Panc1 (cell line): ENCODE results near the gene KIAA1217. TPM values are rescaled to one million over a fixed set of nuclear protein-coding genes. Genes with fewer than 3 reads are reported as not detected.

Experiments used
- ATAC-seq: fragments of 200-7000 bp; cut with Tn5 transposase; 2 replicates; pipeline ENCODE4 v1.9.1; 2020; ENCODE audit warnings: mild to moderate bottlenecking, moderate library complexity
- BruUV-seq: library from RNA; stranded (reverse); fragments of 400-500 nt; replicated peaks from 2 replicates; lab custom pipeline; 2021; lab: Mats Ljungman, UMichigan
- CTCF ChIA-PET: fragments of 300-600 bp; sonication (Branson Sonifier 250); formaldehyde crosslinking; loops from one replicate; lab custom pipeline; 2022; ENCODE audit warnings: antibody characterized with exemption; lab: Charles Lee
- POLR2A ChIA-PET: fragments of 300-600 bp; sonication (Branson Sonifier 250); formaldehyde crosslinking; loops from one replicate; lab custom pipeline; 2022; ENCODE audit warnings: antibody characterized with exemption; lab: Charles Lee
- DNase-seq: peaks from one replicate; pipeline ENCODE4 v3.0.0-alpha.2; 2010; ENCODE audit warnings: low read depth, low spot score
- H3K27ac ChIP-seq: 2 replicates; pipeline ENCODE4 v1.5.1; 2011; ENCODE audit warnings: mild to moderate bottlenecking, low read length, inconsistent platforms
- H3K27me3 ChIP-seq: fragments of 200-500 bp; sonication (Bioruptor generic); 2 replicates; pipeline ENCODE4 v1.6.0; 2014; ENCODE audit warnings: low read length, inconsistent platforms; ENCODE audit not compliant: control insufficient read depth, insufficient read depth
- H3K36me3 ChIP-seq: fragments of 200-500 bp; sonication (Bioruptor generic); 2 replicates; pipeline ENCODE4 v1.5.1; 2014; ENCODE audit warnings: inconsistent platforms, mild to moderate bottlenecking, low read length, moderate library complexity; ENCODE audit not compliant: control insufficient read depth, insufficient read depth
- H3K4me1 ChIP-seq: 2 replicates; pipeline ENCODE4 v1.5.1; 2011; ENCODE audit warnings: inconsistent platforms, mild to moderate bottlenecking, low read length, moderate library complexity; ENCODE audit not compliant: control insufficient read depth, insufficient read depth
- H3K4me3 ChIP-seq, 2 experiments: 2 replicates each; pipeline ENCODE4 v1.5.1; 2011 to 2012; ENCODE audit warnings: low read depth in 2 of 2, low read length in 2 of 2, mild to moderate bottlenecking in 2 of 2, inconsistent platforms in 1 of 2, moderate library complexity in 1 of 2
- H3K9me3 ChIP-seq: fragments of 200-500 bp; sonication (Bioruptor generic); 2 replicates; pipeline ENCODE4 v1.5.1; 2014; ENCODE audit warnings: low read depth, mild to moderate bottlenecking, inconsistent platforms, low read length, moderate library complexity; ENCODE audit not compliant: control insufficient read depth, insufficient read depth
- CTCF ChIP-seq: fragments of 450-650 bp; IDR thresholded peaks from 2 replicates; pipeline ENCODE4 v1.5.1; 2017; ENCODE audit warnings: mild to moderate bottlenecking
- POLR2AphosphoS5 ChIP-seq: IDR thresholded peaks from 2 replicates; pipeline ENCODE4 v1.6.1; 2012; ENCODE audit warnings: mild to moderate bottlenecking, low read depth, low read length, moderate library complexity
- SIN3A ChIP-seq: IDR thresholded peaks from 2 replicates; pipeline ENCODE4 v1.6.1; 2012; ENCODE audit warnings: low read depth, mild to moderate bottlenecking, low read length, moderate library complexity, borderline replicate concordance; ENCODE audit not compliant: insufficient read depth
- TCF7L2 ChIP-seq: IDR thresholded peaks from 2 replicates; pipeline ENCODE4 v1.6.1; 2011; ENCODE audit warnings: mild to moderate bottlenecking, low read depth, low read length, inconsistent platforms
- in situ Hi-C: cut with HindIII; loops from 2 replicates; pipeline ENCODE4 v1.10.0; 2016; ENCODE audit warnings: low sequenced_read_pairs, low pct_unique_long_range_greater_than_20kb
- intact Hi-C: fragments of 100-400 bp; cut with micrococcal nuclease; formaldehyde crosslinking; loops from one replicate; pipeline ENCODE4 v1.10.0; 2022; ENCODE audit not compliant: unreplicated experiment
- total RNA-seq: library from RNA; stranded (reverse); gene quantifications from one replicate; pipeline ENCODE4 v1.2.1, GENCODE V29; 2021; ENCODE audit not compliant: unreplicated experiment
- TF ChIP-seq, protein P1 (sequence below), 2 experiments: IDR thresholded peaks; 2 replicates each; pipeline ENCODE4 v1.6.1; 2011 to 2012; ENCODE audit warnings: low read depth in 2 of 2, control low read depth in 1 of 2, low read length in 1 of 2, mild to moderate bottlenecking in 1 of 2, moderate library complexity in 1 of 2; ENCODE audit not compliant: insufficient read depth in 1 of 2

KIAA1217 gene
- total RNA-seq, 1 experiment from 2014 or later: 11.6 TPM

- in situ Hi-C loops (no loop called here), intact Hi-C loops (no loop called here)
- Histone ChIP-seq H3K27me3 (no peaks in the 10 kb centered on the region), H3K27ac (no peak overlapping the region), H3K9me3 (no peaks in the 10 kb centered on the region), H3K36me3 (no peaks in the 10 kb centered on the region), H3K4me1 (no peaks in the 10 kb centered on the region), H3K4me3 (no peak overlapping the region)
- ChIA-PET POLR2A (no interaction called here), CTCF (no interaction called here)
- TF ChIP-seq SIN3A (no peak), TCF7L2 (no peak), CTCF (no peak), POLR2AphosphoS5 (no peak)
- TF ChIP-seq, protein P1, sequence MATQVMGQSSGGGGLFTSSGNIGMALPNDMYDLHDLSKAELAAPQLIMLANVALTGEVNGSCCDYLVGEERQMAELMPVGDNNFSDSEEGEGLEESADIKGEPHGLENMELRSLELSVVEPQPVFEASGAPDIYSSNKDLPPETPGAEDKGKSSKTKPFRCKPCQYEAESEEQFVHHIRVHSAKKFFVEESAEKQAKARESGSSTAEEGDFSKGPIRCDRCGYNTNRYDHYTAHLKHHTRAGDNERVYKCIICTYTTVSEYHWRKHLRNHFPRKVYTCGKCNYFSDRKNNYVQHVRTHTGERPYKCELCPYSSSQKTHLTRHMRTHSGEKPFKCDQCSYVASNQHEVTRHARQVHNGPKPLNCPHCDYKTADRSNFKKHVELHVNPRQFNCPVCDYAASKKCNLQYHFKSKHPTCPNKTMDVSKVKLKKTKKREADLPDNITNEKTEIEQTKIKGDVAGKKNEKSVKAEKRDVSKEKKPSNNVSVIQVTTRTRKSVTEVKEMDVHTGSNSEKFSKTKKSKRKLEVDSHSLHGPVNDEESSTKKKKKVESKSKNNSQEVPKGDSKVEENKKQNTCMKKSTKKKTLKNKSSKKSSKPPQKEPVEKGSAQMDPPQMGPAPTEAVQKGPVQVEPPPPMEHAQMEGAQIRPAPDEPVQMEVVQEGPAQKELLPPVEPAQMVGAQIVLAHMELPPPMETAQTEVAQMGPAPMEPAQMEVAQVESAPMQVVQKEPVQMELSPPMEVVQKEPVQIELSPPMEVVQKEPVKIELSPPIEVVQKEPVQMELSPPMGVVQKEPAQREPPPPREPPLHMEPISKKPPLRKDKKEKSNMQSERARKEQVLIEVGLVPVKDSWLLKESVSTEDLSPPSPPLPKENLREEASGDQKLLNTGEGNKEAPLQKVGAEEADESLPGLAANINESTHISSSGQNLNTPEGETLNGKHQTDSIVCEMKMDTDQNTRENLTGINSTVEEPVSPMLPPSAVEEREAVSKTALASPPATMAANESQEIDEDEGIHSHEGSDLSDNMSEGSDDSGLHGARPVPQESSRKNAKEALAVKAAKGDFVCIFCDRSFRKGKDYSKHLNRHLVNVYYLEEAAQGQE (IDR thresholded peaks at IDR 0.05; ENCODE audit: insufficient read depth in 1 of 2, low read depth in 2 of 2, low read length in 1 of 2): no peak
- ATAC-seq (no peak), DNase-seq (no peak)
- no TSS peak for BruUV-seq
Measured at GRCh38 chr10:24531439-24531838, 322.5 kb downstream of the KIAA1217 start.

- Histone ChIP-seq H3K4me1 (no peaks in the 10 kb centered on the region), H3K27ac (no peak overlapping the region), H3K36me3 (no peaks in the 10 kb centered on the region), H3K9me3 (no peaks in the 10 kb centered on the region), H3K4me3 (no peak overlapping the region), H3K27me3 (no peaks in the 10 kb centered on the region)
- DNase-seq (no peak), ATAC-seq (no peak)
- intact Hi-C loops: no loop called here
- no TSS peak for BruUV-seq
- ChIA-PET CTCF (no interaction called here), POLR2A (no interaction called here)
- no peak for TF ChIP-seq SIN3A
- TF ChIP-seq POLR2AphosphoS5: no peak
- in situ Hi-C loops: no loop called here
Measured at GRCh38 chr10:24533981-24534380, 325.0 kb downstream of the KIAA1217 start.

DNA sequence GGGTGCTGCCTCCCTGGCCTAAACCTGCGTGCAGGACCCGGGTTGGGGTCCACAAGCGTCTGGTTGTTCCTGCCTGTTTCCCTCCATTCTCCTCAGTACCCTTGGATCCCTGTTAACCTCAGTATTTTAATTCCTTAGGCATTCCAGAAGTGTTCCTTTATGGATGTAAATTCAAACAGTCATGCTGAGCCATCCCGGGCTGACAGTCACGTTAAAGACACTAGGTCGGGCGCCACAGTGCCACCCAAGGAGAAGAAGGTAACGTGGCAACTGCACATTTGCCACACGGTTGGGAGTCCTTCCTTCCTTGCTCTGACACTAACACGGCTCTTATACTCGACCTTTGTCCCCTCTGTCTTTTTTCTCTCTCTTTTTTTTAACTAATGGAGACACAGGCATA lies 327.7 kb downstream of the KIAA1217 start:
- Histone ChIP-seq H3K36me3 (no peaks in the 10 kb centered on the region), H3K4me1 (no peaks in the 10 kb centered on the region), H3K27ac (no peak overlapping the region), H3K27me3 (no peaks in the 10 kb centered on the region), H3K9me3 (no peaks in the 10 kb centered on the region), H3K4me3 (no peak overlapping the region)
- in situ Hi-C loops: no loop called here
- ChIA-PET POLR2A (no interaction called here), CTCF (no interaction called here)
- TF ChIP-seq POLR2AphosphoS5: no peak
- TF ChIP-seq SIN3A: no peak
- no peak for TF ChIP-seq TCF7L2
- TF ChIP-seq, protein P1 (IDR thresholded peaks at IDR 0.05; ENCODE audit: insufficient read depth in 1 of 2, low read depth in 2 of 2, low read length in 1 of 2): no peak
- no peak for TF ChIP-seq CTCF
- no peak for ATAC-seq
- intact Hi-C loops: no loop called here
- BruUV-seq: no TSS peak
- no peak for DNase-seq
